HepG2 (cell line): Measurements from ENCODE around the gene FBXO28. TPM values are rescaled to one million over a fixed set of nuclear protein-coding genes. Genes with fewer than 3 reads are reported as not detected.

Experiments
- ARID3A ChIP-seq: IDR thresholded peaks from 2 replicates; pipeline ENCODE4 v1.6.1; 2012; ENCODE audit warnings: low read depth, low read length, improper control_type of control experiment
- ATF1 ChIP-seq: IDR thresholded peaks from 2 replicates; pipeline ENCODE4 v1.6.1; 2016; ENCODE audit warnings: mild to moderate bottlenecking, control low read depth
- CHCHD3 ChIP-seq: sonication (generic); formaldehyde crosslinking; IDR thresholded peaks from 2 replicates; pipeline ENCODE4 v1.8.0; 2022; ENCODE audit warnings: mild to moderate bottlenecking, missing genetic modification reagents, moderate library complexity
- CHD4 ChIP-seq: fragments of 200-600 bp; sonication (generic); IDR thresholded peaks from 2 replicates; pipeline ENCODE4 v1.7.0; 2017; ENCODE audit warnings: mild to moderate bottlenecking, low read length, borderline replicate concordance
- GATAD2A ChIP-seq: IDR thresholded peaks from 2 replicates; pipeline ENCODE4 v1.6.1; 2016
- GRHL1 ChIP-seq: sonication (generic); formaldehyde crosslinking; conservative IDR thresholded peaks from 2 replicates; pipeline ENCODE4 v1.8.0; 2022; ENCODE audit warnings: missing genetic modification reagents
- IRF9 ChIP-seq: sonication (generic); formaldehyde crosslinking; IDR thresholded peaks from 2 replicates; pipeline ENCODE4 v1.8.0; 2022; ENCODE audit warnings: missing genetic modification reagents, mild to moderate bottlenecking, borderline replicate concordance
- NFIC ChIP-seq: IDR thresholded peaks from 2 replicates; pipeline ENCODE4 v1.6.1; 2012; ENCODE audit warnings: mild to moderate bottlenecking, low read length, inconsistent platforms
- PAX8 ChIP-seq: sonication (generic); formaldehyde crosslinking; IDR thresholded peaks from 2 replicates; pipeline ENCODE4 v1.8.0; 2022; ENCODE audit warnings: mild to moderate bottlenecking, missing genetic modification reagents, borderline replicate concordance
- RARA ChIP-seq: IDR thresholded peaks from 2 replicates; pipeline ENCODE4 v1.6.1; 2016; ENCODE audit warnings: missing genetic modification reagents, missing compliant biosample characterization
- SAFB2 ChIP-seq: sonication (generic); formaldehyde crosslinking; IDR thresholded peaks from 2 replicates; pipeline ENCODE4 v1.5.1; 2020; ENCODE audit warnings: missing genetic modification reagents, low read depth, mild to moderate bottlenecking, borderline replicate concordance
- SIX4 ChIP-seq: sonication (generic); formaldehyde crosslinking; IDR thresholded peaks from 2 replicates; pipeline ENCODE4 v1.4.0; 2020; ENCODE audit warnings: missing genetic modification reagents
- SP4 ChIP-seq: sonication (generic); formaldehyde crosslinking; IDR thresholded peaks from 2 replicates; pipeline ENCODE4 v1.8.1; 2023; ENCODE audit warnings: mild to moderate bottlenecking, missing genetic modification reagents
- TEAD2 ChIP-seq: sonication (generic); formaldehyde crosslinking; IDR thresholded peaks from 2 replicates; pipeline ENCODE4 v1.9.0; 2021; ENCODE audit warnings: missing genetic modification reagents
- ZFP36 ChIP-seq: fragments of 150-350 bp; IDR thresholded peaks from 2 replicates; pipeline ENCODE4 v1.6.1; 2018; ENCODE audit warnings: borderline replicate concordance, low read length, low read depth; ENCODE audit not compliant: partially characterized antibody
- ZFP36L2 ChIP-seq: sonication (generic); formaldehyde crosslinking; IDR thresholded peaks from 2 replicates; pipeline ENCODE4 v1.4.0; 2020; ENCODE audit warnings: missing genetic modification reagents
- ZMYM2 ChIP-seq: sonication (generic); formaldehyde crosslinking; IDR thresholded peaks from 2 replicates; pipeline ENCODE4 v1.8.0; 2022; ENCODE audit warnings: mild to moderate bottlenecking, missing genetic modification reagents
- ZNF207 ChIP-seq: fragments of 450-650 bp; IDR thresholded peaks from 2 replicates; pipeline ENCODE4 v1.6.1; 2016; ENCODE audit warnings: antibody characterized with exemption, borderline replicate concordance
- ZNF224 ChIP-seq: sonication (generic); formaldehyde crosslinking; IDR thresholded peaks from 2 replicates; pipeline ENCODE4 v1.5.0; 2020; ENCODE audit warnings: mild to moderate bottlenecking, missing genetic modification reagents
- ZNF282 ChIP-seq: fragments of 450-650 bp; IDR thresholded peaks from 2 replicates; pipeline ENCODE4 v1.6.1; 2018; ENCODE audit not compliant: partially characterized antibody
- ZNF484 ChIP-seq: sonication (generic); formaldehyde crosslinking; IDR thresholded peaks from 2 replicates; pipeline ENCODE4 v1.5.1; 2020; ENCODE audit warnings: mild to moderate bottlenecking, low read depth, missing genetic modification reagents, borderline replicate concordance
- ZNF670 ChIP-seq: sonication (generic); formaldehyde crosslinking; IDR thresholded peaks from 2 replicates; pipeline ENCODE4 v1.8.0; 2022; ENCODE audit warnings: mild to moderate bottlenecking, missing genetic modification reagents, borderline replicate concordance
- ZNF7 ChIP-seq: IDR thresholded peaks from 2 replicates; pipeline ENCODE4 v1.6.1; 2016; ENCODE audit warnings: missing biosample characterization, missing genetic modification reagents
- ZNF737 ChIP-seq: sonication (generic); formaldehyde crosslinking; IDR thresholded peaks from 2 replicates; pipeline ENCODE4 v1.5.0; 2020; ENCODE audit warnings: missing genetic modification reagents, mild to moderate bottlenecking, borderline replicate concordance
- ZNF740 ChIP-seq: sonication (generic); formaldehyde crosslinking; IDR thresholded peaks from 2 replicates; pipeline ENCODE4 v1.4.0; 2020; ENCODE audit warnings: missing genetic modification reagents
- polyA plus RNA-seq, 8 experiments: library from polyadenylated mRNA; depleted of rRNA in 3 of 8; stranded (reverse) in 7 of 8; unstranded in 1 of 8; fragments of >200 nt; fragmentation: Illumina TruSeq in 4 of 8; extraction: Trizol in 4 of 8; gene quantifications; 2 replicates each; pipeline versions ENCODE4 v1.2.1 to v1.2.3, GENCODE V29; 2011 to 2016; ENCODE audit warnings: low read depth in 4 of 8, missing spikeins in 1 of 8, mixed read lengths in 1 of 8; ENCODE audit not compliant: insufficient read depth in 1 of 8
- total RNA-seq, 5 experiments: library from RNA; depleted of rRNA; stranded (reverse); fragments of >200 nt; fragmentation: Illumina TruSeq; extraction: Trizol; gene quantifications; 2 replicates each; pipeline ENCODE4 v1.2.3, GENCODE V29; 2016; ENCODE audit warnings: low read depth in 1 of 5

Gene FBXO28
- total and polyA plus RNA-seq, 2 of the 13 experiments (the other 11 are each of a cell fraction or from before 2014, with no cell fraction given) = 8.5 to 29.1 TPM

- TF ChIP-seq GRHL1 (no peak), ZFP36L2 (CRISPR knock-in tag) (no peak), ZNF740 (CRISPR knock-in tag) (no peak), ZNF670 (CRISPR knock-in tag) (peak; percentile 65; the same call in 1 of the 2 replicates), ZNF224 (peak; percentile 89; the same call in 1 of the 2 replicates), ZNF207 (no peak), ZNF484 (CRISPR knock-in tag) (no peak), CHD4 (no peak), SAFB2 (CRISPR knock-in tag) (no peak), IRF9 (CRISPR knock-in tag) (peak; percentile 91; the same call in 1 of the 2 replicates), NFIC (no peak), ZMYM2 (CRISPR knock-in tag) (no peak), RARA (CRISPR knock-in tag) (peak; percentile 31; the same call in 1 of the 2 replicates), SIX4 (CRISPR knock-in tag) (no peak), ZNF282 (no peak), ZFP36 (no peak), TEAD2 (no peak), ATF1 (peak; percentile 88), SP4 (CRISPR knock-in tag) (peak; percentile 53; the same call in 1 of the 2 replicates), ARID3A (no peak), GATAD2A (CRISPR knock-in tag) (peak; percentile 57; the same call in 1 of the 2 replicates), ZNF737 (no peak), PAX8 (0 out of 2 replicates have a peak, but pooled peaks have one; percentile 57), ZNF7 (CRISPR knock-in tag) (no peak), CHCHD3 (CRISPR knock-in tag) (no peak)
These were observed at the start of gene FBXO28 (continued) for GRCh38 chr1:224113918-224114786.
